GM06990 (cell line): ENCODE results near the gene MYL9.
A peak's percentile ranks its signal among the peaks of the same experiment; 100 is the strongest.
"Not testable (repeated sequence)": the region's sequence is repeated elsewhere in the genome, so short reads cannot be mapped to it uniquely, and the experiment has no call there.

Source experiments
- DNase-seq: peaks from one replicate; pipeline ENCODE4 v3.0.0-alpha.2; 2011; ENCODE audit not compliant: insufficient read length; ENCODE audit errors: extremely low read depth
- H3K27me3 ChIP-seq: replicated peaks from 2 replicates; pipeline ENCODE4 v1.6.0; 2011; ENCODE audit warnings: low read length; ENCODE audit not compliant: control insufficient read depth, insufficient read depth
- H3K36me3 ChIP-seq: 2 replicates; pipeline ENCODE4 v1.5.1; 2011; ENCODE audit warnings: low read length; ENCODE audit not compliant: control insufficient read depth, insufficient read depth
- H3K4me3 ChIP-seq: replicated peaks from 2 replicates; pipeline ENCODE4 v1.5.1; 2011; ENCODE audit warnings: low read depth, mild to moderate bottlenecking, control low read depth, low read length
- CTCF ChIP-seq: IDR thresholded peaks from 2 replicates; pipeline ENCODE4 v1.5.1; 2011; ENCODE audit warnings: low read length, control low read depth, mild to moderate bottlenecking, inconsistent platforms; ENCODE audit not compliant: insufficient read depth, poor library complexity, severe bottlenecking

Gene MYL9

GRCh38 chr20:36504295-36504694 is 37.0 kb upstream of the MYL9 start:
- no peak for DNase-seq
- no peak for TF ChIP-seq CTCF
- H3K27me3 ChIP-seq, result no peaks in the 10 kb centered on the region
- no peak overlapping the region for H3K4me3 ChIP-seq
- peaks cover 16% of the 10 kb centered on the region for H3K36me3 ChIP-seq

DNA sequence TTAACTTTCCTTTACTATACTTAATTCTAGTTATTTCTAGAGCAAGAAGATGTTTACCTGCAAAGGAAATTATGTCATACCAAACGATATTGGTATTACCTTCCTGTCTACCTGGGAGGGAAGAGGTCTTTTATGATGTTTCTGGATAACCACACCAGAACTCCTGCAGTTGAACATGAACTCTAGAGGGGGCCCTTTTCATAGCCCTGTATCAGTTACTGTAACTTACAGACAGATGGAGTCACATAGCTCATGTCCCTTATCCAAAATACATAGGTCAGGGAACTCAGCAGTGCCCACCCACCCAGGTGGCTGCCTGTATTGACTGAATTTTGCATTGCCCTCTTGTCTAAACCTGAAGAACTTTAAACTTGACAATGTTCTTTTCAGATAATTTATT is 35.1 kb upstream of the MYL9 start:
- no peak overlapping the region for H3K4me3 ChIP-seq
- no peak for DNase-seq
- H3K36me3 ChIP-seq, result peaks cover 9% of the 10 kb centered on the region
- peak; percentile 53 for TF ChIP-seq CTCF
- H3K27me3 ChIP-seq, result no peaks in the 10 kb centered on the region

GRCh38 chr20:36507746-36508145 is 33.6 kb upstream of the MYL9 start:
- Histone ChIP-seq H3K27me3 (no peaks in the 10 kb centered on the region), H3K36me3 (peaks cover 10% of the 10 kb centered on the region), H3K4me3 (no peak overlapping the region)
- no peak for TF ChIP-seq CTCF
- no peak for DNase-seq

DNA sequence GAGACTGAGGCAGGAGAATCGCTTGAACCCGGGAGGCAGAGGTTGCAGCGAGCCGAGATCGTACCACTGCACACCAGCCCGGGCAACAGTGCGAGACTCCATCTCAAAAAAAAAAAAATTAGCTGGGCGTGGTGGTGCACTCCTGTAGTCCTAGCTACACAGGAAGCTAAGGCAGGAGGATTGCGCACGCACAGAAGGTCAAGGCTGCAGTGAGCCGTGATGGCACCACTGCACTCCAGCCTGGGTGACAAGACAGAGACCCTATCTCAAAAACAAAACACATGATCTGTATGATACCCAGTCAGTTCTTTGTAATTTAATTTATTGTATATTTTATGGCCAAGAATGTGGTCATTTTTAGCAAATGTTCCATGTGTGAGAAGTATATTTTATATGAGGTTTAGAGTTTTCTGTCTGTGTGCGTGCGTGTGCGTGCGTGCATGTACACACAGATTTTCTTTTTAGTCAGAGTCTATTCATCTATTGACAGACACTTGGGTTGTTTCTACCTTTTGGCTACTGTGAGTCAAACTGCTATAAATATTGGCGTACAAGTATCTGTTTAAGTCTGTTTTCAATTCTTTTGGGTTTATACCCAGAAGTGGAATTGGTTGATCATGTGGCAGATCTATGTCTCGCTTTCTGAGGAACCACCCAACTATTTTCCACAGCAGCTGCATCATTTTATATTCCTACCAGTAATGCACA is 22.2 kb upstream of the MYL9 start:
- peaks cover 2% of the 10 kb centered on the region for H3K36me3 ChIP-seq

DNA sequence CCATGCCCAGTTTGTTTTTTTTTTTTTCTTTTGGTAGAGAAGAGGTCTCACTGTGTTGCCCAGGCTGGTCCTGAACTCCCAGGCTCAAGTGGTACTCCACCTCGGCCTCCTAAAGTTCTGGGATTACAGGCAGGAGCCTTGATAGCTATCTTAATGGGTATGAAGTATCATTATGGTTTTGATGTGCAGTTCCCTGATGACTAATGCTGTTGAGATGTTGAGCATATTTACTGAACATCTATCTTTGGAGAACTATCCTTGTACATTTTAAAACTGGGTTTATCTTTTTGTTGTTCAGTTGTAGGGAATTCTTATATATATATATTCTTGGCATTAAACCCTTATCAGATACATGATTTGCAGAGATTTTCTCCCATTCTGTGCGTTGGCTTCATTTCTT is 21.4 kb upstream of the MYL9 start:
- H3K27me3 ChIP-seq, result no peaks in the 10 kb centered on the region
- no peak for TF ChIP-seq CTCF
- H3K4me3 ChIP-seq, result no peak overlapping the region
- no peak for DNase-seq
- H3K36me3 ChIP-seq, result peaks cover 3% of the 10 kb centered on the region

More for the DNA sequence above, 22.2 kb upstream of the MYL9 start:
- no peak for DNase-seq
- TF ChIP-seq CTCF, result no peak
- no peaks in the 10 kb centered on the region for H3K27me3 ChIP-seq
- H3K4me3 ChIP-seq, result no peak overlapping the region

- Histone ChIP-seq H3K27me3 (no peaks in the 10 kb centered on the region), H3K4me3 (no peak overlapping the region), H3K36me3 (peaks cover 15% of the 10 kb centered on the region)
- no peak for TF ChIP-seq CTCF
- DNase-seq, result no peak
Measured at GRCh38 chr20:36521526-36521925, 19.8 kb upstream of the MYL9 start.

DNA sequence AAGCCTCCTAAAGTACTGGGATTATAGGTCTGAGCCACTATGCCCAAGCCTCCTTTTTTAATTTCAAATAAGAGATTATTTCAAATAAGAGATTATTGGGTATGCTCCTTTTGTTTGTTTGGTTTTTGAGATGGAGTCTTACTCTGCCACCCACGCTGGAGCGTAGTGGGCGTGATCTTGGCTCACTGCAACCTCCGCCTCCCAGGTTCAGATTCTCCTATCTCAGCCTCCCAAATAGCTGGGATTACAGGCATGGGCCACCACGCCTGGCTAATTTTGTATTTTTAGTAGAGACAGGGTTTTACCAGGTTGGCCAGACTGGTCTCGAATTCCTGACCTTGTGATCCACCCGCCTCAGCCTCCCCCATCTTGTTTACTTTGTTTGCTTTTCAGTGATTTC is 18.9 kb upstream of the MYL9 start:
- DNase-seq, H3K27me3 ChIP-seq: not testable (repeated sequence)
- H3K36me3 ChIP-seq, result peaks cover 15% of the 10 kb centered on the region

More for the DNA sequence above, 18.9 kb upstream of the MYL9 start:
- not testable (repeated sequence) for H3K4me3 ChIP-seq
